Measurements from ENCODE around the gene MRPL58. TPM values are rescaled to one million over a fixed set of nuclear protein-coding genes. Genes with fewer than 3 reads are reported as not detected.
"Not testable (repeated sequence)": the region's sequence is repeated elsewhere in the genome, so short reads cannot be mapped to it uniquely, and the experiment has no call there.

Gene MRPL58
- total RNA-seq = 10 to 100 TPM; 64.6 to 66.5 TPM

- H3K27ac Mint-ChIP-seq = peak within 1 kb of the TSS; percentile 92
- peak within 1 kb of the TSS; percentile 95 for H3K4me3 Mint-ChIP-seq
- peaks cover 31% of the 10 kb centered on the region for H3K4me1 Mint-ChIP-seq
- ATAC-seq (peak; percentile 96), DNase-seq (peak; percentile 91)
- H3K9me3 Mint-ChIP-seq (ENCODE audit: low read depth) = no peaks in the 10 kb centered on the region
- intact Hi-C loops (cut with DNase I, micrococcal nuclease) = loop anchor here (1.0 to 2.0 kb wide), 7 partner anchors 21 to 139 kb away; partner anchors contain the start of genes CDR2L (in 1 of the 2) and KCTD2 (in 1 of the 2)
- ChIA-PET POLR2A (interaction anchor here (0.7 to 1.5 kb wide), 5 partner anchors 22 to 193 kb away, joined by 3 to 12 read pairs (median 4); partner anchors contain the start of genes CDR2L, HID1 and NUP85), CTCF (interaction anchor here (0.6 to 3.7 kb wide), 26 partner anchors 10 to 179 kb away, joined by 3 to 52 read pairs (median 3); partner anchors contain the start of gene CDR2L)
- H3K36me3 Mint-ChIP-seq (ENCODE audit: low read depth) = peaks cover 12% of the 10 kb centered on the region
- no peaks in the 10 kb centered on the region for H3K27me3 Mint-ChIP-seq
Observed at GRCh38 chr17:75012346-75013091, at the start of gene MRPL58. Gene MRPL58 (plus strand): TSS chr17:75012670. CDS start chr17:75012687, 17 bp downstream.

DNA sequence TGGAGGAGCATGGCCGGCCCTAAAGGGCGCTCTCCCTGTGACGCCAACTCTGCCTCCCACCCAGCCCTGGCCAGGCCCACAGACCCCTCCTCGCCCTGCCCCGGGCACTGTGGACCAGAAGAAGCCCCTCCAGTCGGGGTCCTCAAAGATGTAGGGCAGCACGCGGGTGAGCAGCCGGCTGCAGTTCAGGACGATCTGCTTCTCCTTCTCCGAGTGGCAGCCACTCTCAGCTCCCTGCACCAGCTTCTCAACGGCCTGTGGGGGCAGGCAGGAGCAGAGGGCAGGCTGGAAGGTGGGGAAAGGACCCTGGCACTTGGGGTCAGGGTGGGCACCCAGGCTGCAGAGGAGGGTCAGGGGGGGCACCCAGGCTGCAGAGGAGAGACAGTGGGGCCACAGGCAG is 48.8 kb upstream of the MRPL58 start:
- H3K36me3 Mint-ChIP-seq (ENCODE audit: low read depth) = no peaks in the 10 kb centered on the region
- H3K27ac Mint-ChIP-seq = no peak overlapping the region
- intact Hi-C loops (cut with DNase I, micrococcal nuclease) = loop anchor here (5.0 kb wide), 5 partner anchors 69 to 239 kb away; partner anchors contain the start of gene NT5C (in 1 of the 2)
- H3K27me3 Mint-ChIP-seq = no peaks in the 10 kb centered on the region
- peaks cover 6% of the 10 kb centered on the region for H3K4me1 Mint-ChIP-seq
- ChIA-PET CTCF (interaction anchor here (0.6 to 4.6 kb wide), 4 partner anchors 10 to 449 kb away, joined by 3 to 82 read pairs (median 4); partner anchors contain the start of gene HID1), POLR2A (no interaction called here)
- no peak for ATAC-seq
- no peak for DNase-seq
- no peaks in the 10 kb centered on the region for H3K9me3 Mint-ChIP-seq (ENCODE audit: low read depth)
- H3K4me3 Mint-ChIP-seq = no peak overlapping the region

DNA sequence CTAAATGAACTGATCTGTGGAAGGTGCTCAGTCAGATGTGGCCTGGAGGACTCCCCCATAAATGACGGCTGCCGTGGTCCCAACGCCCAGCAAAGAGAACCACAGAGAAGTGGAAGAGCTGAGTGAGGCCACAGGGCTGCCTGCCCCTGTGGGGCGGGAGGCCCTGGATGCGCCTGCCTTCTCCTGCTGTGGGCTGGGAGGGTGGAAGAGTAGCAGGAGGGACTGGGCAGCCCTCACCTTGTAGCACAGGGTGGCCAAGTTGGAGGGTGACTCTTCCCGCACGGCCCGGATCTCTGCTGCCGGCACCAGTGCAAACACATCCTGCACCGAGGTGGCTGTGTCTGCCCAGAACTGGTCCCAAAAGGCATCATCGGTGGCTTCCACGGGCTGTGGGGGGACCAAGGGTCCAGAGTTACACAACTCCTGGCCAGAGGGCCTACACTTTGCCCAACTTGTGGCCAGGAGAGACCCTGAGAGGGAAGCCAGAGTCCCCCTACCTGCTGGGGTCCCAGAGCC is 48.2 kb upstream of the MRPL58 start:
- Mint-ChIP-seq H3K9me3 (ENCODE audit: low read depth) (no peaks in the 10 kb centered on the region), H3K27me3 (no peaks in the 10 kb centered on the region), H3K4me3 (no peak overlapping the region), H3K36me3 (ENCODE audit: low read depth) (no peaks in the 10 kb centered on the region), H3K4me1 (peaks cover 6% of the 10 kb centered on the region), H3K27ac (no peak overlapping the region)
- CTCF ChIA-PET = interaction anchor here (1.9 to 4.6 kb wide), 2 partner anchors 10 to 448 kb away, joined by 4 to 82 read pairs; partner anchors contain the start of gene HID1
- intact Hi-C loops (cut with DNase I, micrococcal nuclease) = loop anchor here (5.0 kb wide), 5 partner anchors 68 to 238 kb away; partner anchors contain the start of gene NT5C (in 1 of the 2)
- POLR2A ChIA-PET = no interaction called here
- DNase-seq (no peak), ATAC-seq (no peak)

DNA sequence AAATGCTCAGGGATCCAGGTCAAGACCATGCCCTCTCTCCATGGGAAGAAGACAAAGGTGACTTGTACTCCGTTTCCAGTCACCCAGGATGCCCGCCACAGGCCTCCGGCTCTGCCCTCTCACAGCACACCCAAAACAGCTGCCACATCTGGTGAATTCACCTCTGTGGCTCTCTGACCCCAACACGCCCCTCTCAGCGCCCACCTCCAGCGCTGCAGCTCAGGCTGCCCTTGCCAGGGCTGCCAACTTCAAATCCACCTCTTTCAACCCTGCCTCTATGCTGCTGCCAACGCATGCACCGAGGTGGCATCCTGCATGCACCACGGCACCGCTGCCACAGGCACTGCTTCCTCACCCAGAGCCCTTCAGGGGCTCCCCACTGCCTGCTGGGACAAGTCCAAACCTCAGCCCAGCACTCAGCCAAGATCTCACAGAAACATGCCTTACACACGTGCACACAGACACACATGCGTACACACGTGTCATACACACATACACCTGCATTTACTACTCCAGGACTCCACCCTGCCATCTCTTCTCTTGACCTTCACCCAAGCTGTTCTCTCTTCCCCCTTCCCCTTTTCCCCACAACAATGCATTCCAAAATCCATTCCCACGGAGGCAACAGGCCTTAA is 47.4 kb upstream of the MRPL58 start:
- H3K27ac Mint-ChIP-seq = no peak overlapping the region
- H3K4me1 Mint-ChIP-seq = peaks cover 6% of the 10 kb centered on the region
- CTCF ChIA-PET = no interaction called here
- no peak for DNase-seq
- H3K4me3 Mint-ChIP-seq = no peak overlapping the region
- no peaks in the 10 kb centered on the region for H3K27me3 Mint-ChIP-seq
- no peaks in the 10 kb centered on the region for H3K36me3 Mint-ChIP-seq (ENCODE audit: low read depth)
- ATAC-seq = no peak
- intact Hi-C loops (cut with DNase I, micrococcal nuclease) = loop anchor here (5.0 kb wide), 5 partner anchors 67 to 237 kb away; partner anchors contain the start of gene NT5C (in 1 of the 2)
- POLR2A ChIA-PET = no interaction called here
- no peaks in the 10 kb centered on the region for H3K9me3 Mint-ChIP-seq (ENCODE audit: low read depth)

- no peak for ATAC-seq
- CTCF ChIA-PET = interaction anchor here (0.6 to 2.8 kb wide), 2 partner anchors 10 to 321 kb away, joined by 3 to 12 read pairs; partner anchors contain the start of gene SLC25A19
Observed at GRCh38 chr17:74968361-74968780, 44.1 kb upstream of the MRPL58 start.

GRCh38 chr17:74969501-74969900 is 43.0 kb upstream of the MRPL58 start:
- intact Hi-C loops (cut with DNase I, micrococcal nuclease); H3K27me3 Mint-ChIP-seq; H3K27ac Mint-ChIP-seq; H3K9me3 Mint-ChIP-seq (ENCODE audit: low read depth); H3K4me3 Mint-ChIP-seq; DNase-seq; ATAC-seq; H3K36me3 Mint-ChIP-seq (ENCODE audit: low read depth); H3K4me1 Mint-ChIP-seq: not testable (repeated sequence)
- CTCF ChIA-PET = interaction anchor here (0.8 to 10.6 kb wide), 4 partner anchors 7 to 162 kb away, joined by 3 to 82 read pairs (median 8); partner anchors contain the start of genes MRPL58 and NT5C
- POLR2A ChIA-PET = interaction anchor here (0.6 kb wide), 1 partner anchor 33 kb away, joined by 3 read pairs; no protein-coding TSS in a partner anchor

More at GRCh38 chr17:74968361-74968780, 44.1 kb upstream of the MRPL58 start:
- DNase-seq = no peak
- Mint-ChIP-seq H3K4me3 (no peak overlapping the region), H3K9me3 (ENCODE audit: low read depth) (no peaks in the 10 kb centered on the region), H3K27me3 (peaks cover 5% of the 10 kb centered on the region), H3K4me1 (peaks cover 9% of the 10 kb centered on the region), H3K36me3 (ENCODE audit: low read depth) (no peaks in the 10 kb centered on the region), H3K27ac (no peak overlapping the region)
- intact Hi-C loops (cut with DNase I, micrococcal nuclease) = no loop called here
- POLR2A ChIA-PET = no interaction called here

- ChIA-PET POLR2A (interaction anchor here (0.6 kb wide), 1 partner anchor 33 kb away, joined by 3 read pairs; no protein-coding TSS in a partner anchor), CTCF (interaction anchor here (10.6 kb wide), 1 partner anchor 8 kb away, joined by 82 read pairs; no protein-coding TSS in a partner anchor)
- peaks cover 7% of the 10 kb centered on the region for H3K27me3 Mint-ChIP-seq
- H3K9me3 Mint-ChIP-seq (ENCODE audit: low read depth) = no peaks in the 10 kb centered on the region
- DNase-seq (no peak), ATAC-seq (no peak)
- no peak overlapping the region for H3K27ac Mint-ChIP-seq
- H3K36me3 Mint-ChIP-seq (ENCODE audit: low read depth) = no peaks in the 10 kb centered on the region
- intact Hi-C loops (cut with DNase I, micrococcal nuclease) = no loop called here
- no peak overlapping the region for H3K4me3 Mint-ChIP-seq
- H3K4me1 Mint-ChIP-seq = peaks cover 9% of the 10 kb centered on the region
Observed at GRCh38 chr17:74970395-74970794, 42.1 kb upstream of the MRPL58 start.

DNA sequence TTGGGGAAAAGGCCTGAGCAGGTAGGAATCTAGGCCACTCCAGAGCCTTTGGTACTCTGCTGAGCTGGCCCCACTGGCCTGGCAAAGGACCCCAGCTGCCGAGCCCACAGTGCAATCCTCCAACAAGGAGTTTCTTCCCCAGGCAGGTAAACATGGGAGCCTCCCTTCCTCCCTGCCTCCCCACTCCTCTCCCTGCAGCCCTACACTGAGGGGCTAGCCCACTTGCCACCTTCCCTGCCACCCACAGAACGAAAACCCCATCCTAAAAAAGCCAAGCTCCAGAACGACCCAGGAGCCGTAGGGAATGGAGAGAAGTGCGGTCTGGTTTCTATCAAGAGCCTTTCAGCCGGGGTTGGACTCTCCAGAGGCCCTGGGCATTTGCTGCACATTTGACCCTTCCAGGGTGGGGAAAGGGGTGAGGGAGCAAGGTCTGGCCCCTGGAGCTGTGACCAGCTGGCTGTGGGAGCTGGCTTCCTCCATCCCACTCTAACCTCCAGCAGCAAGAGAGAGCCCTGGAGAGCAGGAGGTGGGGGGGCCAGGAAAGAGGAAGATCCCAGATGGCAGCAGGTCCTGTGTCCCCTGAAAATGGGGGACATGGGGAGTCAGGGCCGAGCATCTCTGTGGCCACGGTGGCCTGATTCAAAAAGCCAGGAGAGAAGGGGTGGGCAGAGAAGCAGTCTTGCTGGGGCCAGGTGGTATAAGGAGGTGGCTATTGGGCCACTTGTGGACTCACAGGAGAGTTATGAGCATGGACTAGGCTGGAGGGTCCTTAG is 41.2 kb upstream of the MRPL58 start:
- ChIA-PET POLR2A (interaction anchor here (1.8 kb wide), 1 partner anchor 10 kb away, joined by 6 read pairs; no protein-coding TSS in a partner anchor), CTCF (interaction anchor here (1.1 to 10.6 kb wide), 4 partner anchors 9 to 233 kb away, joined by 3 to 82 read pairs (median 19); partner anchors contain the start of gene CDR2L)
- Mint-ChIP-seq H3K4me1 (peaks cover 9% of the 10 kb centered on the region), H3K27ac (no peak overlapping the region), H3K4me3 (peak overlapping the region; percentile 70), H3K36me3 (ENCODE audit: low read depth) (no peaks in the 10 kb centered on the region), H3K9me3 (ENCODE audit: low read depth) (no peaks in the 10 kb centered on the region), H3K27me3 (peaks cover 7% of the 10 kb centered on the region)
- intact Hi-C loops (cut with DNase I, micrococcal nuclease) = no loop called here
- DNase-seq (no peak), ATAC-seq (no peak)

- Mint-ChIP-seq H3K9me3 (ENCODE audit: low read depth) (no peaks in the 10 kb centered on the region), H3K27me3 (peaks cover 7% of the 10 kb centered on the region), H3K27ac (no peak overlapping the region), H3K4me3 (peak overlapping the region; percentile 70), H3K36me3 (ENCODE audit: low read depth) (no peaks in the 10 kb centered on the region), H3K4me1 (peaks cover 9% of the 10 kb centered on the region)
- CTCF ChIA-PET = interaction anchor here (1.1 to 10.6 kb wide), 4 partner anchors 10 to 233 kb away, joined by 3 to 82 read pairs (median 19); partner anchors contain the start of gene CDR2L
- POLR2A ChIA-PET = interaction anchor here (0.6 to 1.8 kb wide), 2 partner anchors 10 to 94 kb away, joined by 4 to 6 read pairs; no protein-coding TSS in a partner anchor
- intact Hi-C loops (cut with DNase I, micrococcal nuclease) = loop anchor here in 1 of 2 experiments (1.0 kb wide), 2 partner anchors 11 to 16 kb away; partner anchors contain the start of gene CDR2L
- DNase-seq = no peak
- ATAC-seq = no peak
Observed at GRCh38 chr17:74971842-74972106, 40.7 kb upstream of the MRPL58 start.
